Measurements from ENCODE around the gene RUBCN. TPM values are rescaled to one million over a fixed set of nuclear protein-coding genes. Genes with fewer than 3 reads are reported as not detected.
"Not testable (repeated sequence)": the region's sequence is repeated elsewhere in the genome, so short reads cannot be mapped to it uniquely, and the experiment has no call there.

The RUBCN gene
- total RNA-seq, 2 experiments from 2014 or later = 32.9 to 33.3 TPM

DNA sequence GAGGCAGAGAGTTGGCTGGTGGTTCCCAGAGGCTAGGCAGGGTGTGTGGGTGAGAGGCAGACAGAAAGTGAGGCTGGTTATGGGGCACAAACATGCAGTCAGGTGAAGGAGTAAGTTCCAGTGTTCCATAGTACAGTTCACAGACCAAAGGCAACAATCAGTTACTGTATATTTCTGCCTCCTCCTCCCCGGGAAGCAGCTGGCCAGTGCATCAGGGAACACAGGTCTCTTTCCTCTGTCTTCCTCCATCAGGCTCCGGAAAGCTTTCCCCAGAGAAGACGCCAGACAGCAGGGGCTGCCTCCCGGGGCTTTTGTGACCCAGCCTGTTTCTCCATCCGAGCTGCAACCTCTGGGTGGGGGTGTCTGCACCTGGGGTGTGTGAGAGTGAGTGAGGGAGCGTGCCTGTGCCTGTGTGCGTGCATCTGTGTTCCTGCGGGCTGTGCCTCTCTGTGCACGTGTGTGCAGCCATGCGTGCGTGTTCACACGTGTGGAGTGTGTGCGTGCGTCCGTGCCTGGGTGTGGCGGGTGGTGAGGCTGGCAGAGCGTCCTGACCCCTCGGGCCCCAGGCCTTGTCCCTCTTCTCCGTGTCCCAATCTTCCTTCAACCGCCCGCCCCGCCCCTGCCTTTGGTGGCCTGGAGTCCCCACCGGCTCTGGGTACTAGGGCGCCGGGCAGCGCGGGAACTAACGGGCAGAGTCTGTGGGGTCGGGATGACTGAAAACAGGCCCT, 72.1 kb downstream of the RUBCN start:
- peak overlapping the region; percentile 50 for H3K4me3 Mint-ChIP-seq
- H3K27me3 Mint-ChIP-seq; CTCF ChIA-PET; POLR2A ChIA-PET; H3K9me3 Mint-ChIP-seq; H3K4me1 Mint-ChIP-seq (ENCODE audit: low read depth); H3K36me3 Mint-ChIP-seq; H3K27ac Mint-ChIP-seq: not testable (repeated sequence)
- intact Hi-C loops (cut with micrococcal nuclease) = loop anchor here (5.0 kb wide), 1 partner anchor 67 kb away; no protein-coding TSS in a partner anchor
- DNase-seq = peak; percentile 35

DNA sequence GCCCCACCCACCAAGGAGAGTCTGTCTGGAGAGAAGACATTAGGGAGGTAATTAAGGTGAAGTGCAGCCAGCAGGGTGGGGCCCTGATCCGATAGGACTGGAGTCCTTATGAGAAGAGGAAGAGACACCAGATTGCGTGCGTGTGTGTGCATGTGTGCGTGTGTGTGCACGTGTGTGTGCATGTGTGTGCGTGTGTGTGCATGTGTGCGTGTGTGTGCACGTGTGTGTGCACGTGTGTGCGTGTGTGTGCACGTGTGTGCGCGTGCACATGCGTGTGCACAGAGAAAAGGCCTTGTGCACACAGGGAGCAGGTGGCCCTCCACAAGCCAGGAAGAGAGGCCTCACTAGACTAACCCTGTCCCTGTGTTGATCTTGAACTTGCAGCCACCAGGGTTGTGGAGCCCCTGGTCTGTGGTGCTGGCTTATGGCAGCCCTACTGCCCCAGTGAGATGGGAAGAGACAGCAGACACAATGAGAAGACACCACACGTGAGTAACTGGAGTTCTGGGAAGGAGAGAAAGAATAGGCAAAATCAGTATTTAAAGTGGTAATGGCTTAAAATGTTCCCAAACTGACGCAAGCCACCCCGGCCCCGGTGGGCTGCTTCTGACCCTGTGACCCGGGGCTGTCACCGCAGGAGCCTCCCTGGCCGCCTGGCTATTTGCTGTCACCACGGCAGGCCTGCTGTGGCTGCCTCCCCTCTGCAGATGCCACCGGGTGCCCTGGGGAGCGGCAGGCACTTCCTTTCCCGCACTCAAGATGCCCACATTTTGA, 73.2 kb downstream of the RUBCN start:
- POLR2A ChIA-PET; CTCF ChIA-PET; H3K4me1 Mint-ChIP-seq (ENCODE audit: low read depth); H3K27me3 Mint-ChIP-seq; intact Hi-C loops (cut with micrococcal nuclease); H3K4me3 Mint-ChIP-seq; H3K36me3 Mint-ChIP-seq; H3K27ac Mint-ChIP-seq; DNase-seq; H3K9me3 Mint-ChIP-seq: not testable (repeated sequence)

- H3K27me3 Mint-ChIP-seq; H3K36me3 Mint-ChIP-seq; H3K9me3 Mint-ChIP-seq; DNase-seq; CTCF ChIA-PET; intact Hi-C loops (cut with micrococcal nuclease); H3K4me1 Mint-ChIP-seq (ENCODE audit: low read depth); H3K4me3 Mint-ChIP-seq; POLR2A ChIA-PET; H3K27ac Mint-ChIP-seq: not testable (repeated sequence)
Observed at GRCh38 chr3:197662352-197662751, 74.4 kb downstream of the RUBCN start.

DNA sequence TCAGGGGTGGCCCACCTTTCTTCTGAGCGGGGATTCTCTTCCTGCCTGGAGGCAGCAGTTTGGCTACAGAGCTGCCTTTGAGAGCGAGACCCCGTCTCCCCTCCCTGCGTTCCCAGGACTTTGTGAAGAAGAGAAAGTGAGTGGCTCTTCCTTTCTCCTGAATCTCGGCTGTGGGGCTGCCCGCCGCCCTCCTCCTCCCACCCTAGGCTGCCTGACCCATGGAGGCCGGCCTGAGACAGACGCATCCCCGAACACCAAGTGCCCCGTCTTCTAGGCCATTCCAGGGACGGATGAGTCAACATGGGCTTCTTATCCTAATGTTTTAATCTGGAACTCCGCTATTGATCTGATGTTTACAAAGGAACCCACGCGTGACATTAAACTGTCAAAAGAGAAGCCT, 74.8 kb downstream of the RUBCN start:
- DNase-seq = not testable (repeated sequence)

DNA sequence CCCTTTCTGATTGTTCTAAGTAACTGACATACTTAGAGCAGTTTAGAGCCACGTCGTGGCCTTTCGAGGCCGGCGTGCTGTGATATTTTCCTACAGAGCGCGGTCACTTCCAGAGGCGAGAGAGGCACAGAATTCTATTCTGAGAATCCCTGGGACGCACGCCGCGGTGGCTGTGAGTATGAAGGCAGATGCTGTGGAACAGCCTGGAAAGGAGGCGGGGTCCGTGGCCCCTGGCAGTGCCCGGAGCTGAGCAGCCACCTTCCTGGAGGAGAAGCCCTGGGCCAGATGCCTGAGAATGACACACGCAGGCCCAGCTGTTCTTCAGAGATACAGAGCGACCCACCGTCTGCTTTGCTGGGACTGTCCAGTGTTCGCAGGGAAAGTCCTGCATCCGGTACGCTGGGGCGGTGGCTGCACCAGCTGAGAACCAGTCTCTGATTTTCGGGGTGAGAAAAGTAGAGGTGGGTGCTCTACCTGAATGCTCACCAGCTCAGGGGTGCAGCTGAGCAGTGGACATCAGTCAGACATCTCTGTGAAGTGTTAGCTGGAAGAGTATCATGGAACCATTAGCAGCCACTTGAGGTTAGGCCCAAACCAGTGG, 75.4 kb downstream of the RUBCN start:
- H3K27ac Mint-ChIP-seq; DNase-seq; POLR2A ChIA-PET; H3K36me3 Mint-ChIP-seq; intact Hi-C loops (cut with micrococcal nuclease); H3K9me3 Mint-ChIP-seq; CTCF ChIA-PET; H3K27me3 Mint-ChIP-seq; H3K4me3 Mint-ChIP-seq; H3K4me1 Mint-ChIP-seq (ENCODE audit: low read depth): not testable (repeated sequence)

More for the DNA sequence above, 74.8 kb downstream of the RUBCN start:
- intact Hi-C loops (cut with micrococcal nuclease); H3K4me3 Mint-ChIP-seq; H3K9me3 Mint-ChIP-seq; POLR2A ChIA-PET; H3K36me3 Mint-ChIP-seq; H3K27me3 Mint-ChIP-seq; H3K4me1 Mint-ChIP-seq (ENCODE audit: low read depth); H3K27ac Mint-ChIP-seq; CTCF ChIA-PET: not testable (repeated sequence)

DNA sequence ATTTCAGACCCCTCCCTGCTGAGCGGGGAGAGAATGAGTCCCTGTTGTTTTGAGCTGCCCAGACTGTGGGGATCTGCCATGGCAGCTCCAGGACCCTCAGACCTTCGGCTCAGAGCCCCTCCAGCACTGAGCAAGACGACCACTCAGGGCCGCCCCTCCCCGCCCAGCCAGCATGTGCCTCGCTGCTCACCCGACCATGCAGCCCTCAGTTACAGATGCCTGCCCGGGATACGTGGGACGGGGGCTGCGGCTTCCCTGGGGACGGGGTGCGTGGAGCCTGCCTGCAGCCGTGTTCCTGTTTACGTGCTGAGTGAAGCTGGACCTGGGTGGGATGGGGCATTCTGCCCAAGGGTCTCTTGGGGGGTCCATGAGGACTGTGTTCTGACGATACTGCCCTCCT, 77.0 kb downstream of the RUBCN start:
- H3K4me3 Mint-ChIP-seq; H3K9me3 Mint-ChIP-seq; intact Hi-C loops (cut with micrococcal nuclease); DNase-seq; H3K27me3 Mint-ChIP-seq; CTCF ChIA-PET; H3K27ac Mint-ChIP-seq; H3K4me1 Mint-ChIP-seq (ENCODE audit: low read depth); H3K36me3 Mint-ChIP-seq; POLR2A ChIA-PET: not testable (repeated sequence)

- intact Hi-C loops (cut with micrococcal nuclease); POLR2A ChIA-PET; DNase-seq; H3K36me3 Mint-ChIP-seq; H3K27ac Mint-ChIP-seq; H3K9me3 Mint-ChIP-seq; H3K4me3 Mint-ChIP-seq; H3K4me1 Mint-ChIP-seq (ENCODE audit: low read depth); CTCF ChIA-PET; H3K27me3 Mint-ChIP-seq: not testable (repeated sequence)
Observed at GRCh38 chr3:197659144-197659543, 77.6 kb downstream of the RUBCN start.

GRCh38 chr3:197658706-197659105, 78.0 kb downstream of the RUBCN start:
- H3K4me1 Mint-ChIP-seq (ENCODE audit: low read depth); H3K9me3 Mint-ChIP-seq; DNase-seq; H3K27me3 Mint-ChIP-seq; intact Hi-C loops (cut with micrococcal nuclease); H3K27ac Mint-ChIP-seq; H3K4me3 Mint-ChIP-seq; CTCF ChIA-PET; POLR2A ChIA-PET; H3K36me3 Mint-ChIP-seq: not testable (repeated sequence)

- CTCF ChIA-PET, H3K36me3 Mint-ChIP-seq: not testable (repeated sequence)
Observed at GRCh38 chr3:197657541-197658292, 79.0 kb downstream of the RUBCN start.

GRCh38 chr3:197656960-197657359, 79.7 kb downstream of the RUBCN start:
- Mint-ChIP-seq H3K27ac (peak overlapping the region; percentile 73), H3K4me1 (ENCODE audit: low read depth) (peaks cover 13% of the 10 kb centered on the region)
- CTCF ChIA-PET; H3K27me3 Mint-ChIP-seq; intact Hi-C loops (cut with micrococcal nuclease); POLR2A ChIA-PET; DNase-seq; H3K36me3 Mint-ChIP-seq; H3K9me3 Mint-ChIP-seq; H3K4me3 Mint-ChIP-seq: not testable (repeated sequence)

More at GRCh38 chr3:197657541-197658292, 79.0 kb downstream of the RUBCN start:
- H3K27ac Mint-ChIP-seq; H3K9me3 Mint-ChIP-seq; DNase-seq; intact Hi-C loops (cut with micrococcal nuclease); POLR2A ChIA-PET; H3K4me3 Mint-ChIP-seq; H3K27me3 Mint-ChIP-seq; H3K4me1 Mint-ChIP-seq (ENCODE audit: low read depth): not testable (repeated sequence)

DNA sequence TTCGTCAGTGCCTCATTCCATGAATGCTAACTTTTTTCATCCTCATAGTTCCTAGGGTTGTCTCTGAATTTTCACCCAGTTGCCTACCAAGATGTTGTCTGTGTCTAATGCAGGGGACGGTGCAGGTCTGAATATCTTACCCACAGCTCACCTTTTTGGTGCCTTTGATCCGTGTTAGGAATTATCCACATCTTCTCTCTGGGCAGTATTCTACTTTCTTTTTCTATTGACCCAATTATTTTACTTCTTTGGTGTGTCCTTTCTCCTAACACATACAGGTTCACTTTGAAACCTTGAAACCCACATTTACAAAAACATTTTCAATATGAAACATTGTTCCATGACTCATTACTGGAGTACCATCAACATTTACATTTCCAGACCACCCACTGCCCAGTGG, 80.6 kb downstream of the RUBCN start:
- Mint-ChIP-seq H3K27ac (peak overlapping the region; percentile 83), H3K4me3 (peak overlapping the region; percentile 61), H3K4me1 (ENCODE audit: low read depth) (peaks cover 20% of the 10 kb centered on the region)
- POLR2A ChIA-PET; H3K27me3 Mint-ChIP-seq; intact Hi-C loops (cut with micrococcal nuclease); DNase-seq; H3K9me3 Mint-ChIP-seq; CTCF ChIA-PET; H3K36me3 Mint-ChIP-seq: not testable (repeated sequence)

- POLR2A ChIA-PET; CTCF ChIA-PET; H3K27me3 Mint-ChIP-seq; H3K9me3 Mint-ChIP-seq; H3K4me3 Mint-ChIP-seq; DNase-seq; H3K27ac Mint-ChIP-seq; H3K36me3 Mint-ChIP-seq; intact Hi-C loops (cut with micrococcal nuclease): not testable (repeated sequence)
- H3K4me1 Mint-ChIP-seq (ENCODE audit: low read depth) = peaks cover 23% of the 10 kb centered on the region
Observed at GRCh38 chr3:197654998-197655330, 81.7 kb downstream of the RUBCN start.
